Measurements from ENCODE around the gene ARAP2.

DNA sequence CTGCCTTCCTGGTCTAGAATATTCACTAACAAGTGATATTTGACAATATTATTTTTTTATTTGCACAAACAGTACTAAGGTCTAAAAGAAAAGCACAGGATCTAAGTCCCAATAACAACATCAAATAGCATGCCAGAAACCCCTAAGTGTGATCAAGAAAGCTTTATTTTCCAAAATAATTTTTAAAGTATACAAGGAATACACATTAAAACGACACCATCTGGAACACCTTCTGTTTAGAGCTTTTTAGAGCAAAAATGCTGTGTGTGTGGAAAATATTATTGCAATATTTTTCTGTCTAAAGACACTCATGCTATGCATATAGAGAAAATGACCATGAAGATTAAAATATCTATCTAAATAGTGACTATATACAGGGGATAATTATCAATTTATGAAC lies 103.1 kb downstream of the ARAP2 start:
- TF ChIP-seq, protein P1, sequence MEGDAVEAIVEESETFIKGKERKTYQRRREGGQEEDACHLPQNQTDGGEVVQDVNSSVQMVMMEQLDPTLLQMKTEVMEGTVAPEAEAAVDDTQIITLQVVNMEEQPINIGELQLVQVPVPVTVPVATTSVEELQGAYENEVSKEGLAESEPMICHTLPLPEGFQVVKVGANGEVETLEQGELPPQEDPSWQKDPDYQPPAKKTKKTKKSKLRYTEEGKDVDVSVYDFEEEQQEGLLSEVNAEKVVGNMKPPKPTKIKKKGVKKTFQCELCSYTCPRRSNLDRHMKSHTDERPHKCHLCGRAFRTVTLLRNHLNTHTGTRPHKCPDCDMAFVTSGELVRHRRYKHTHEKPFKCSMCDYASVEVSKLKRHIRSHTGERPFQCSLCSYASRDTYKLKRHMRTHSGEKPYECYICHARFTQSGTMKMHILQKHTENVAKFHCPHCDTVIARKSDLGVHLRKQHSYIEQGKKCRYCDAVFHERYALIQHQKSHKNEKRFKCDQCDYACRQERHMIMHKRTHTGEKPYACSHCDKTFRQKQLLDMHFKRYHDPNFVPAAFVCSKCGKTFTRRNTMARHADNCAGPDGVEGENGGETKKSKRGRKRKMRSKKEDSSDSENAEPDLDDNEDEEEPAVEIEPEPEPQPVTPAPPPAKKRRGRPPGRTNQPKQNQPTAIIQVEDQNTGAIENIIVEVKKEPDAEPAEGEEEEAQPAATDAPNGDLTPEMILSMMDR (conservative IDR thresholded peaks at IDR 0.05), result no peak
- no peak for TF ChIP-seq EZH2 (IDR thresholded peaks at IDR 0.05; ENCODE audit: low read depth)

Data from PC-9 (cell line).